DMS114 treated with DMSO at 0.1 percent for 48 hours (cell line): Measurements from ENCODE around the gene EYA2.

Source experiments
- DNase-seq: peaks from one replicate; lab custom pipeline; 2025; ENCODE audit not compliant: unreplicated experiment; lab: John Stamatoyannopoulos, UW

EYA2 gene

DNA sequence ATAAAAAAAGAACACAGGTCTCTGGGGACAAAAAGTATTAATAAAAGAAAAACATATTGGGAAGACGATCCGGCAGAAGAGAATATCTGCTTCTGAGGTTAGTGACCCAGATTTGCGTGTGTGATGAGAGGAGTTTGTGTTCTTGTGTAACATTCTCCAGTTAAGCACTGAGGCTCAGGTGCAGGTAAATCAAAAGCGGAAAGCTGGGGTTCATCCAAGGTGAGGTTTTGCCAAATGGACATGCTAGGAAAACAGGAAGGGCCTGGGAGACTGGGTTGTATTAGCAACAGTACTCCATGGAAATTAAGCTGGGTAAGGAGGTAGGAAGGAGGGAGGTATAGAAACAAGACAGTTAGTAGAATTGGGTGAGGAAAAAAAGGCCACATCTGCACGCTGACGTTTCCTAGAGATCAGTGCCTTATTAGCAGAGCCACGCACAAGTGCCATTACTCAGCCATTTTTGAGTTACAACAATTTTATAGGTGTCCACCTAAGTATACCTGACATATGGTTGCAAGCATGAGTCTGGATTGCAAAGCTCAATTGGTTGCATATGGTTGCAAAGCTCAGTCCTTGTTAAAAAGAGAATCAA is 322.3 kb downstream of the EYA2 start:
- DNase-seq = no peak

DNA sequence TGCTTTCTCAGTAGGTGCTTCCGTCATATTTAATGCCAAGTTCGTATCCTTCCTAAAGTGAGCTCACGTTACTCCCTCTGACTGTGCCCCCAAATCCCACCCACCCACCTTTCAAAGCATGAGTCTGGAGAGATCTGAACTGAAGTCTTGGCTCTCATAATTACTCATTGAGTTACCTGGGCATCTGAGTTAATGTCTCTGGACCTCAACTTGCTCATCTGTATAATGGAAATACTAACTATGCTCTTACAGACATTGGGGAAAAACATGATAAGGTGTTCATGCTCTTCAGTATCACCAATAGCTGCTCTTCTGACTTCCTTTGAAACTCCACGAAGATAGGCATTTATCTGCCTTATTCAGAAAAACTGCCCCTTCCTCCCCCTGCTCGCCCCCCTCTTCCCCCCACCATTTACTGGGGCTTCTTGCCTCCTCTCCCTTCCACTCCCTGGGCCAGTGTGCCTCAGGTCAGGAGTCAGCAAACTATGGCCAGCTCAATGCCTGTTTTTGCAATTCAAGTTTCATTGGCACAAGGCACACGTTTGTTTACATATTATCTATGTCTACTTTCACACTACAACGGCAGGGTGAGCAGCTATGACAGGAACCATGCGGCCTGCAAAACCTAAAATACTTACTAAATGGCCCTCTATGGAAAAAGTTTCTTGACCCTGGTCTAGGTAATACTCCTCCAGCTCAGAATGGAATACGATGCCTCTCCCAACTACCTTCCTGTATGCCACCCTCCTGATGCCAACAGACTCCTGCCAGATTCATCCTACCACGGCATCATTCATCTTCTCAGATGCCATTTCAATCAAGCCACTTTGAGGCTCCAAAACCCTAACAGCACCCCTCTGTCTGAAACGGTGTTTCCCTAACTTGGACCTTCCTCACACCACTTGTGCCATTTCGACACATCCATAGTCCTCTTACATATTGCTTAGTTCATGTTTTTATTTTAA is 323.1 kb downstream of the EYA2 start:
- DNase-seq = no peak

- DNase-seq = peak; percentile 19
Measured at GRCh38 chr20:47220161-47220582, 325.5 kb downstream of the EYA2 start.

GRCh38 chr20:47221036-47221625 is 326.5 kb downstream of the EYA2 start:
- no peak for DNase-seq

- DNase-seq = no peak
Measured at GRCh38 chr20:47222468-47223119, 328.0 kb downstream of the EYA2 start.

DNA sequence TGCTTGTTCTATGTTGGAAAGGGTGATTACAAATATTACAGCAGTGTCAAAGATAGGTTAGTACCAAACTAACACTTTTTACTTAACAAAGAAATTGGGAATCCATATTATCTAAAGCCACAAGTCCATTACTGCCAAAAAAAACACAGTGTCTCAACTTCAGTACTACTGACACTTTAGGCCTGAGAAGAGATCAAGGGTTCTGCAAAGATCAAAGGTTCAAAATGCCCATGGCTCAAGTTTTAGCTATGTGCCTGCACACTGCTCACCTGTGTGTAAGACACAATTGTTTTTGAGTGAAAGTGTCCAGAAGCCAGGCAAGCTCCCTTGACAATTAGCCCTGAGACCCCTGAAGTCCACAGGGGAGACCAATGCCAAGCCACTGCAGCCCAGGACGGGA is 329.3 kb downstream of the EYA2 start:
- DNase-seq = no peak

DNA sequence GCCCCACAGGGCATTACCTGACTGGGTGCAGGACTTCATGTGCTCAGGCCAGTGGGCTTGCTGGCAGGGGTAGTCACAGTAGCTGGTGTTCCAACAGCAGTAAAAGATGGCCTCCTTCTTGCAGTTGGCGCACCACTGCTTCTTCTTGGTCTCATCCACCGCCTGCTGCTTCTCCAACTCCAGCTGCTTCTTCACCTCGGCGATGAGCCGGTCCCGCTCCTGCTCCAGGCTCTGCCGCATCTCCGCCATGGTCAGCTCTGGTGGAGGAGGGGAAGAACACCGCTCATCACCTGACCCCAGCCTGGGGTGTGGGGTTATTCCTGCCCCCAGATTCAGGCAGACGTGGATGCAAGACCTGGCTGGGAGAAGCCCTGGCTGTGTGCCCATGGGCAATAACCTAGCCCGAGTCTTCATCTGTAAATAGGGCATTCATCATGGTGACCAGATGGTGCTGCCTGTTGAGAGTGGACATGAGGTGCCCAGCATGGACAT is 329.7 kb downstream of the EYA2 start:
- DNase-seq = no peak

DNA sequence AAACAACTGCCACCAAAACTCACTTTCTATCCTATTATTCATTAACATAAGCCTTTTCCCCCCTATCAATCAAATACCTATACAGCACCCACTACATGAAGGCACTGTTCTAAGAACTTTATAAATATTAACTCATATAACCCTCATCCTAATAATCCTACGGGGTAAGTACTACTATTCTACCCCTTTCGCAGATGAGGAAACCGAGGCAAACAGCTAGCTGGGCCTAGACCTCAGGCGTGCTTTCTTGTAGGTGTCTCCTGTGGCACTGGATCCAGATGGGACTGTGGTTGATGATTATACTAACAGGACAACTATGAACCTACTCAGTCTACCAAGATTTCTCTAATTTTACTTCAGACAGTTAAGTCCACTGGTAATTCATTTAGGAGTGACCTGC is 330.2 kb downstream of the EYA2 start:
- no peak for DNase-seq

- no peak for DNase-seq
Measured at GRCh38 chr20:47225458-47225857, 330.8 kb downstream of the EYA2 start.

- no peak for DNase-seq
Measured at GRCh38 chr20:47227119-47227518, 332.5 kb downstream of the EYA2 start.

GRCh38 chr20:47227576-47227975 is 332.9 kb downstream of the EYA2 start:
- DNase-seq = no peak

DNA sequence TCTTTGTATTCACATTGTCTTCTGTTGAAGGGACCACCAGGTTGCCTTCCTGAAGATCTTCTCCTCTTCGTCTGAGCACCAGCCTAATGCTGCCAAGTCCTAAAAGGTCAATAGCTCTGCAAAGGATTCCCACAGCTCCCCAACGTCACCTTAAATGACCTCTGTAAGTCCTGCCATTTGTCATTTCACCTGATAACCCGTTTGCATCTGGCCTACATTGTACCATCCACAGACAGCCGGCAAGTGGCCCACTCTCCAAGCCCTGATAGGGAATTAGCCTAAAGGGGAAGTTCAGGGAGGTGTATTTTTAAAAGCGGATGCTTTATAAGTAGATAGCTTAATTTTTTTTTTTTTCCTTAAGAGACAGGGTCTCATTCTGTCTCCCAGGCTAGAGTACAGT is 334.0 kb downstream of the EYA2 start:
- no peak for DNase-seq

- no peak for DNase-seq
Measured at GRCh38 chr20:47230811-47231256, 336.2 kb downstream of the EYA2 start.

DNA sequence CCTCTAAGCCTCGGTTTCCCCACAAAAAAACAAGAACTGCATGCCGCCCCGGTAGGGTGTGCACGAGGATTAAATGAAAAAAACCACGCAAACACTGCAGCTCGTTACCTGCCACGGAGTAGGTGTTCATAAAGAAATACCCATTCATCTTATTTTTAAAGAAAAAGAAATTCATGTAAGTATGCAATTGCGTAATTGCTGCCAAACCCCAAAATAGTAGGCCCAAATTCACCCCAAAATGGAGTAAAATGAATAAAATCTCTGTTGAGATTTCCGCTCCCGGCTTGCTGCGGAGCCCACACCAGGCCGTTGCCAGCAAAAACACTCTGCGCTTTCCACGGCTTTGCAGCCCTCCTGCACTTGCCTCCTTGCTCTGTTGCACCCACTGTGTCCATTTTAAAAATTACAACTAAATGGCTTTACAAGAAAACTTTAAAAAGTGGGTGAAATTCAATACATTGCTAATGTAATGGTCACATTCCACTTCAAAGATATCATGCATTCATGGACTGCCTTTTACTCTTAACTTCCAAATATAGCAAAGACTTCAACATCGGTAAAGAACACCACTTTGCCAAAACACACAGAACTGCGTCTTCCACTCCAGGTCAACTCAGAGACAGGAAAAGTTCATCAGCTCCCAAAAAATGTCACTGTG is 336.9 kb downstream of the EYA2 start:
- DNase-seq = no peak

DNA sequence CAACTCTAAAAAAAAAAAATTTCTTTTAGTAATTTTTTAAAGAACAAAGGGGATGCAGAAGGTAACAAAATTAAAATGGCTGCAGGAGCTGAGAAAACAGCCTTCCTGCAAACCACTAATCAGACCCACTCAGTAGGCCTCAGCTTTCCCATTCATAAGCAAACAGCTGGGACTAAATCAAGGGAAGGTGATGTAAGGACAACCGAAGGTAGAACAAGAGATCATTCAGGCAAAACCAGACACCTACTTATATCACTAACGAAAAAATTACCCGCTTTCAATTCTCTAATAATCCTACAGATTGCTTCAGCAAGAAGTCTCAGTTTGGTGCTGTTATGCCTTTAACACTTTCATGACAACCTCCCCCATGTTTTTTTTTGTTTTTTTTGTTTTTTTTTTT is 337.9 kb downstream of the EYA2 start:
- no peak for DNase-seq

GRCh38 chr20:47233333-47234188 is 338.9 kb downstream of the EYA2 start:
- no peak for DNase-seq

DNA sequence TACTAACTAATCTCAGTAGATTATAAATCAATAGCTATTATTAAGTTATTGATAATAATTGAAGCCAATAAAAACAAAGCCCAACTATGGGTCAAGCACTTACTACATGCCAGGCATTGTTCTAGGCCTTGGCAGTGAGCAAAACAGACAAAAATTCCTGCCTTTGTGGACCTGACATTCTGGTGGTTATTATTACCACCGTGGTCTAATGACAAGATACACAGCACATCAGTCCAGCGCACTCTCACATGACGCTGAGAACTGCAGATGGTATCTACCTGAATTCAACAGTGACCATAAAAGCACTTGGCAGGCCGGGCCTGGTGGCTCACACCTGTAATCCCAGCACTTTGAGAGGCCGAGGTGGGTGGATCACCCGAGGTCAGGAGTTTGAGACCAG is 340.5 kb downstream of the EYA2 start:
- DNase-seq = no peak

- no peak for DNase-seq
Measured at GRCh38 chr20:47235853-47236638, 341.4 kb downstream of the EYA2 start.

GRCh38 chr20:47236639-47236900 is 341.9 kb downstream of the EYA2 start:
- DNase-seq = no peak
